NCI-H510A treated with DMSO at 0.1 percent for 48 hours (cell line): ENCODE data around the gene SREK1IP1.
A peak's percentile ranks its signal among the peaks of the same experiment; 100 is the strongest.
"Not testable (repeated sequence)": the region's sequence is repeated elsewhere in the genome, so short reads cannot be mapped to it uniquely, and the experiment has no call there.

Experiments
- DNase-seq: peaks from one replicate; lab custom pipeline; 2025; lab: John Stamatoyannopoulos, UW

Gene SREK1IP1

GRCh38 chr5:64763948-64764503 is 4.5 kb downstream of the SREK1IP1 start:
- no peak for DNase-seq

- DNase-seq = no peak
Measured at GRCh38 chr5:64759960-64760660, 8.4 kb downstream of the SREK1IP1 start.

GRCh38 chr5:64758901-64759300 is 9.6 kb downstream of the SREK1IP1 start:
- DNase-seq = no peak

- DNase-seq = no peak
Measured at GRCh38 chr5:64754066-64754465, 14.4 kb downstream of the SREK1IP1 start.

GRCh38 chr5:64749385-64749784 is 19.1 kb downstream of the SREK1IP1 start:
- no peak for DNase-seq

- DNase-seq = no peak
Measured at GRCh38 chr5:64746446-64746845, 22.0 kb downstream of the SREK1IP1 start.

- no peak for DNase-seq
Measured at GRCh38 chr5:64744914-64745313, 23.6 kb downstream of the SREK1IP1 start.

- DNase-seq = no peak
Measured at GRCh38 chr5:64742821-64743220, 25.7 kb downstream of the SREK1IP1 start.

GRCh38 chr5:64742411-64742810 is 26.1 kb downstream of the SREK1IP1 start:
- no peak for DNase-seq

GRCh38 chr5:64727150-64727549 is 41.3 kb downstream of the SREK1IP1 start:
- DNase-seq = no peak

GRCh38 chr5:64722588-64722987 is 45.9 kb downstream of the SREK1IP1 start:
- DNase-seq = no peak

GRCh38 chr5:64714495-64714894 is 54.0 kb downstream of the SREK1IP1 start:
- not testable (repeated sequence) for DNase-seq

- no peak for DNase-seq
Measured at GRCh38 chr5:64707191-64707590, 61.3 kb downstream of the SREK1IP1 start.

GRCh38 chr5:64706074-64706473 is 62.4 kb downstream of the SREK1IP1 start:
- DNase-seq = not testable (repeated sequence)

GRCh38 chr5:64700765-64701164 is 67.7 kb downstream of the SREK1IP1 start:
- DNase-seq = no peak

- not testable (repeated sequence) for DNase-seq
Measured at GRCh38 chr5:64696414-64696813, 72.1 kb downstream of the SREK1IP1 start.

- DNase-seq = no peak
Measured at GRCh38 chr5:64693636-64694035, 74.9 kb downstream of the SREK1IP1 start.

- DNase-seq = no peak
Measured at GRCh38 chr5:64691291-64691690, 77.2 kb downstream of the SREK1IP1 start.

GRCh38 chr5:64690417-64691151 is 77.9 kb downstream of the SREK1IP1 start, which contains the start of gene SHISAL2B:
Gene SHISAL2B, plus strand, starts transcription at chr5:64690503. Its CDS starts 121 bp downstream, at chr5:64690624.
- DNase-seq = peak; percentile 62

- no peak for DNase-seq
Measured at GRCh38 chr5:64690104-64690416, 78.4 kb downstream of the SREK1IP1 start.

- no peak for DNase-seq
Measured at GRCh38 chr5:64688965-64689364, 79.5 kb downstream of the SREK1IP1 start.

- no peak for DNase-seq
Measured at GRCh38 chr5:64688391-64688790, 80.1 kb downstream of the SREK1IP1 start.

GRCh38 chr5:64685866-64686265 is 82.6 kb downstream of the SREK1IP1 start:
- DNase-seq = no peak
